HepG2 (cell line): ENCODE results near the gene OTUB2. TPM values are rescaled to one million over a fixed set of nuclear protein-coding genes. Genes with fewer than 3 reads are reported as not detected.

Experiments
- ATF7-NPFF ChIP-seq: sonication (generic); formaldehyde crosslinking; IDR thresholded peaks from 2 replicates; pipeline ENCODE4 v1.8.1; 2023; ENCODE audit warnings: mild to moderate bottlenecking, low read depth, missing genetic modification reagents, moderate library complexity
- DR1 ChIP-seq: sonication (generic); formaldehyde crosslinking; IDR thresholded peaks from 2 replicates; pipeline ENCODE4 v1.8.0; 2021; ENCODE audit warnings: mild to moderate bottlenecking, missing genetic modification reagents, inconsistent platforms
- MAFK ChIP-seq, 2 experiments: IDR thresholded peaks in 1 of 2; conservative IDR thresholded peaks in 1 of 2; 2 replicates each; pipeline ENCODE4 v1.6.1; 2011; ENCODE audit warnings: improper control_type of control experiment in 2 of 2, low read length in 2 of 2
- MYC ChIP-seq: sonication (generic); formaldehyde crosslinking; IDR thresholded peaks from 2 replicates; pipeline ENCODE4 v1.9.0; 2021; ENCODE audit warnings: missing genetic modification reagents, borderline replicate concordance
- PITX1 ChIP-seq: sonication (generic); formaldehyde crosslinking; IDR thresholded peaks from 2 replicates; pipeline ENCODE4 v1.5.1; 2020; ENCODE audit warnings: mild to moderate bottlenecking, missing genetic modification reagents
- RNF2 ChIP-seq: fragments of 450-650 bp; conservative IDR thresholded peaks from 2 replicates; pipeline ENCODE4 v1.6.1; 2016; ENCODE audit warnings: low read depth
- SKI ChIP-seq: fragments of 450-650 bp; IDR thresholded peaks from one replicate; pipeline ENCODE4 v1.6.1; 2018; ENCODE audit warnings: mild to moderate bottlenecking; ENCODE audit not compliant: partially characterized antibody
- SYNCRIP ChIP-seq: fragments of 200-400 bp; formaldehyde crosslinking; IDR thresholded peaks from 2 replicates; pipeline ENCODE4 v1.6.1; 2018; ENCODE audit warnings: mild to moderate bottlenecking, low read depth, low read length; ENCODE audit not compliant: insufficient read depth
- U2AF1 ChIP-seq: fragments of 200-400 bp; formaldehyde crosslinking; optimal IDR thresholded peaks from 2 replicates; pipeline ENCODE3; 2017; ENCODE audit warnings: mild to moderate bottlenecking, low read depth, low read length
- polyA plus RNA-seq, 8 experiments: library from polyadenylated mRNA; depleted of rRNA in 3 of 8; stranded (reverse) in 7 of 8; unstranded in 1 of 8; fragments of >200 nt; fragmentation: Illumina TruSeq in 4 of 8; extraction: Trizol in 4 of 8; gene quantifications; 2 replicates each; pipeline versions ENCODE4 v1.2.1 to v1.2.3, GENCODE V29; 2011 to 2016; ENCODE audit warnings: low read depth in 4 of 8, missing spikeins in 1 of 8, mixed read lengths in 1 of 8; ENCODE audit not compliant: insufficient read depth in 1 of 8
- total RNA-seq, 5 experiments: library from RNA; depleted of rRNA; stranded (reverse); fragments of >200 nt; fragmentation: Illumina TruSeq; extraction: Trizol; gene quantifications; 2 replicates each; pipeline ENCODE4 v1.2.3, GENCODE V29; 2016; ENCODE audit warnings: low read depth in 1 of 5
- TF ChIP-seq, protein P1 (sequence below): sonication (generic); IDR thresholded peaks from 2 replicates; pipeline ENCODE4 v1.6.1; 2016; ENCODE audit warnings: low read depth, borderline replicate concordance
- TF ChIP-seq, protein P2 (sequence below): sonication (generic); formaldehyde crosslinking; IDR thresholded peaks from 2 replicates; pipeline ENCODE4 v1.5.1; 2020; ENCODE audit warnings: missing genetic modification reagents, mild to moderate bottlenecking, borderline replicate concordance
- TF ChIP-seq, protein P3 (sequence below): IDR thresholded peaks from 2 replicates; pipeline ENCODE4 v1.6.1; 2016; ENCODE audit warnings: missing genetic modification reagents, missing compliant biosample characterization
- TF ChIP-seq, protein P4 (sequence below): sonication (generic); formaldehyde crosslinking; IDR thresholded peaks from 2 replicates; pipeline ENCODE4 v1.9.0; 2021; ENCODE audit warnings: missing genetic modification reagents, borderline replicate concordance
- TF ChIP-seq, protein P5 (sequence below): sonication (generic); formaldehyde crosslinking; IDR thresholded peaks from 2 replicates; pipeline ENCODE4 v1.5.1; 2020; ENCODE audit warnings: mild to moderate bottlenecking, moderate library complexity, missing genetic modification reagents
- TF ChIP-seq, protein P6 (sequence below): sonication (generic); formaldehyde crosslinking; IDR thresholded peaks from 2 replicates; pipeline ENCODE4 v1.4.0; 2020; ENCODE audit warnings: missing genetic modification reagents, borderline replicate concordance
- TF ChIP-seq, protein P7 (sequence below): sonication (generic); formaldehyde crosslinking; IDR thresholded peaks from 2 replicates; pipeline ENCODE4 v1.9.0; 2022; ENCODE audit warnings: low read depth, missing genetic modification reagents

OTUB2 gene
- total and polyA plus RNA-seq, 2 of the 13 experiments (the other 11 are each of a cell fraction or from before 2014, with no cell fraction given), result 2.2 to 2.4 TPM

DNA sequence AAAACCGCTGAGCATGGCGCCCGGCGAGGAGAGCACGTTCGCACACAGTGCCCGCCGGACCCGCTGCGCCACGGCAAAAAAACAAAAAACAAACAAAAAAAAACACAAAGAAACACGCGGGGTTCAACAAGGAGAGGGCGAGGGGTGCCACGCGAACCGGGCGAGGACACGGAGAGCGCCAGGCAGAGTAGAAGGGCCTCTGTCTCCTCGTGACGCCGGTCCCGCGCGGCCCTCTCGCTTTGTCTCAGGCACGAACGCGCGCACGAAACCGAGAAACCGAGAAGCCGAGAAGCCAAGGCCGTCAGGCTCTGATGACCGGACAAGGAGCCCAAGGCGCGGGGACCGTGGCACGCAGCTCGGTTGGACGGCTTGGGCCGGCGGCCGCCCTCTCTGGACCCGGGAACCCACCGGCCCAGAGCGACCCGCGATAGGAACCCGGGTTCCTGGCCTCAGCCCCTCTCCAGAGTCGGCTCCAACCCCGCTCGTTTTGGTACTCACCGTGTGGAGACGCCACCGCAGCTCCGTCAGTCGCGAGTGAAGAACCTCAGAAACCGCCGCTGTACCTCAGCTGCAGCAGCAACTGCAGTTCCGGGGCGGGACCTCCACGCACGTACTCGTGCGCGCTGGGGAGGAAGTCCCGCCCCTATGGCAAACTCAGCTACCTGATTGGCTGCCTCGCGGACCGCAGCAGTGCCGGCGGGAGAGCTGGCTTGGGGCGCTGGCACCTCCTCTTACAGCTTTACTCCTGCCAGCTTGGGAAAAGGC lies 54.7 kb downstream of the OTUB2 start, which contains the start of the genes DDX24 and IFI27L1 (continued):
- peak; percentile 47; the same call in 1 of the 2 replicates for TF ChIP-seq PITX1 (CRISPR knock-in tag)
- TF ChIP-seq, protein P1, sequence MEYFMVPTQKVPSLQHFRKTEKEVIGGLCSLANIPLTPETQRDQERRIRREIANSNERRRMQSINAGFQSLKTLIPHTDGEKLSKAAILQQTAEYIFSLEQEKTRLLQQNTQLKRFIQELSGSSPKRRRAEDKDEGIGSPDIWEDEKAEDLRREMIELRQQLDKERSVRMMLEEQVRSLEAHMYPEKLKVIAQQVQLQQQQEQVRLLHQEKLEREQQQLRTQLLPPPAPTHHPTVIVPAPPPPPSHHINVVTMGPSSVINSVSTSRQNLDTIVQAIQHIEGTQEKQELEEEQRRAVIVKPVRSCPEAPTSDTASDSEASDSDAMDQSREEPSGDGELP, result peak; percentile 72; the same call in 1 of the 2 replicates
- TF ChIP-seq RNF2, result no peak
- TF ChIP-seq SYNCRIP, result no peak
- no peak for TF ChIP-seq SKI
- no peak for TF ChIP-seq U2AF1
- TF ChIP-seq MAFK (conservative IDR thresholded peaks at IDR 0.05 in 1 of 2, IDR thresholded peaks at IDR 0.05 in 1 of 2; ENCODE audit: low read length in 2 of 2), result no peak
- TF ChIP-seq, protein P2, sequence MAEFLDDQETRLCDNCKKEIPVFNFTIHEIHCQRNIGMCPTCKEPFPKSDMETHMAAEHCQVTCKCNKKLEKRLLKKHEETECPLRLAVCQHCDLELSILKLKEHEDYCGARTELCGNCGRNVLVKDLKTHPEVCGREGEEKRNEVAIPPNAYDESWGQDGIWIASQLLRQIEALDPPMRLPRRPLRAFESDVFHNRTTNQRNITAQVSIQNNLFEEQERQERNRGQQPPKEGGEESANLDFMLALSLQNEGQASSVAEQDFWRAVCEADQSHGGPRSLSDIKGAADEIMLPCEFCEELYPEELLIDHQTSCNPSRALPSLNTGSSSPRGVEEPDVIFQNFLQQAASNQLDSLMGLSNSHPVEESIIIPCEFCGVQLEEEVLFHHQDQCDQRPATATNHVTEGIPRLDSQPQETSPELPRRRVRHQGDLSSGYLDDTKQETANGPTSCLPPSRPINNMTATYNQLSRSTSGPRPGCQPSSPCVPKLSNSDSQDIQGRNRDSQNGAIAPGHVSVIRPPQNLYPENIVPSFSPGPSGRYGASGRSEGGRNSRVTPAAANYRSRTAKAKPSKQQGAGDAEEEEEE (CRISPR knock-in tag), result peak; percentile 92; the same call in 1 of the 2 replicates
- TF ChIP-seq, protein P3, sequence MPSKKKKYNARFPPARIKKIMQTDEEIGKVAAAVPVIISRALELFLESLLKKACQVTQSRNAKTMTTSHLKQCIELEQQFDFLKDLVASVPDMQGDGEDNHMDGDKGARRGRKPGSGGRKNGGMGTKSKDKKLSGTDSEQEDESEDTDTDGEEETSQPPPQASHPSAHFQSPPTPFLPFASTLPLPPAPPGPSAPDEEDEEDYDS (CRISPR knock-in tag), result peak; percentile 95
- TF ChIP-seq, protein P4, sequence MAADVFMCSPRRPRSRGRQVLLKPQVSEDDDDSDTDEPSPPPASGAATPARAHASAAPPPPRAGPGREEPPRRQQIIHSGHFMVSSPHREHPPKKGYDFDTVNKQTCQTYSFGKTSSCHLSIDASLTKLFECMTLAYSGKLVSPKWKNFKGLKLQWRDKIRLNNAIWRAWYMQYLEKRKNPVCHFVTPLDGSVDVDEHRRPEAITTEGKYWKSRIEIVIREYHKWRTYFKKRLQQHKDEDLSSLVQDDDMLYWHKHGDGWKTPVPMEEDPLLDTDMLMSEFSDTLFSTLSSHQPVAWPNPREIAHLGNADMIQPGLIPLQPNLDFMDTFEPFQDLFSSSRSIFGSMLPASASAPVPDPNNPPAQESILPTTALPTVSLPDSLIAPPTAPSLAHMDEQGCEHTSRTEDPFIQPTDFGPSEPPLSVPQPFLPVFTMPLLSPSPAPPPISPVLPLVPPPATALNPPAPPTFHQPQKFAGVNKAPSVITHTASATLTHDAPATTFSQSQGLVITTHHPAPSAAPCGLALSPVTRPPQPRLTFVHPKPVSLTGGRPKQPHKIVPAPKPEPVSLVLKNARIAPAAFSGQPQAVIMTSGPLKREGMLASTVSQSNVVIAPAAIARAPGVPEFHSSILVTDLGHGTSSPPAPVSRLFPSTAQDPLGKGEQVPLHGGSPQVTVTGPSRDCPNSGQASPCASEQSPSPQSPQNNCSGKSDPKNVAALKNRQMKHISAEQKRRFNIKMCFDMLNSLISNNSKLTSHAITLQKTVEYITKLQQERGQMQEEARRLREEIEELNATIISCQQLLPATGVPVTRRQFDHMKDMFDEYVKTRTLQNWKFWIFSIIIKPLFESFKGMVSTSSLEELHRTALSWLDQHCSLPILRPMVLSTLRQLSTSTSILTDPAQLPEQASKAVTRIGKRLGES (CRISPR knock-in tag), result no peak
- peak; percentile 51; the same call in 1 of the 2 replicates for TF ChIP-seq MYC
- TF ChIP-seq, protein P5, sequence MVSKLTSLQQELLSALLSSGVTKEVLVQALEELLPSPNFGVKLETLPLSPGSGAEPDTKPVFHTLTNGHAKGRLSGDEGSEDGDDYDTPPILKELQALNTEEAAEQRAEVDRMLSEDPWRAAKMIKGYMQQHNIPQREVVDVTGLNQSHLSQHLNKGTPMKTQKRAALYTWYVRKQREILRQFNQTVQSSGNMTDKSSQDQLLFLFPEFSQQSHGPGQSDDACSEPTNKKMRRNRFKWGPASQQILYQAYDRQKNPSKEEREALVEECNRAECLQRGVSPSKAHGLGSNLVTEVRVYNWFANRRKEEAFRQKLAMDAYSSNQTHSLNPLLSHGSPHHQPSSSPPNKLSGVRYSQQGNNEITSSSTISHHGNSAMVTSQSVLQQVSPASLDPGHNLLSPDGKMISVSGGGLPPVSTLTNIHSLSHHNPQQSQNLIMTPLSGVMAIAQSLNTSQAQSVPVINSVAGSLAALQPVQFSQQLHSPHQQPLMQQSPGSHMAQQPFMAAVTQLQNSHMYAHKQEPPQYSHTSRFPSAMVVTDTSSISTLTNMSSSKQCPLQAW (CRISPR knock-in tag), result no peak; the same call in 1 of the 2 replicates
- TF ChIP-seq DR1, result peak; percentile 55; the same call in 1 of the 2 replicates
- peak; percentile 48; the same call in 1 of the 2 replicates for TF ChIP-seq ATF7-NPFF (CRISPR knock-in tag)
- TF ChIP-seq, protein P6, sequence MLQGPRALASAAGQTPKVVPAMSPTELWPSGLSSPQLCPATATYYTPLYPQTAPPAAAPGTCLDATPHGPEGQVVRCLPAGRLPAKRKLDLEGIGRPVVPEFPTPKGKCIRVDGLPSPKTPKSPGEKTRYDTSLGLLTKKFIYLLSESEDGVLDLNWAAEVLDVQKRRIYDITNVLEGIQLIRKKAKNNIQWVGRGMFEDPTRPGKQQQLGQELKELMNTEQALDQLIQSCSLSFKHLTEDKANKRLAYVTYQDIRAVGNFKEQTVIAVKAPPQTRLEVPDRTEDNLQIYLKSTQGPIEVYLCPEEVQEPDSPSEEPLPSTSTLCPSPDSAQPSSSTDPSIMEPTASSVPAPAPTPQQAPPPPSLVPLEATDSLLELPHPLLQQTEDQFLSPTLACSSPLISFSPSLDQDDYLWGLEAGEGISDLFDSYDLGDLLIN (CRISPR knock-in tag), result no peak
- TF ChIP-seq, protein P7, sequence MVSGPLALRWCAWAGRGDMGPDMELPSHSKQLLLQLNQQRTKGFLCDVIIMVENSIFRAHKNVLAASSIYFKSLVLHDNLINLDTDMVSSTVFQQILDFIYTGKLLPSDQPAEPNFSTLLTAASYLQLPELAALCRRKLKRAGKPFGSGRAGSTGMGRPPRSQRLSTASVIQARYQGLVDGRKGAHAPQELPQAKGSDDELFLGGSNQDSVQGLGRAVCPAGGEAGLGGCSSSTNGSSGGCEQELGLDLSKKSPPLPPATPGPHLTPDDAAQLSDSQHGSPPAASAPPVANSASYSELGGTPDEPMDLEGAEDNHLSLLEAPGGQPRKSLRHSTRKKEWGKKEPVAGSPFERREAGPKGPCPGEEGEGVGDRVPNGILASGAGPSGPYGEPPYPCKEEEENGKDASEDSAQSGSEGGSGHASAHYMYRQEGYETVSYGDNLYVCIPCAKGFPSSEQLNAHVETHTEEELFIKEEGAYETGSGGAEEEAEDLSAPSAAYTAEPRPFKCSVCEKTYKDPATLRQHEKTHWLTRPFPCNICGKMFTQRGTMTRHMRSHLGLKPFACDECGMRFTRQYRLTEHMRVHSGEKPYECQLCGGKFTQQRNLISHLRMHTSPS, result peak; percentile 50; the same call in 1 of the 2 replicates
